ENCODE measurements around the gene STOM. TPM values are rescaled to one million over a fixed set of nuclear protein-coding genes. Genes with fewer than 3 reads are reported as not detected.

STOM gene
- total and polyA plus RNA-seq, 2 of the 8 experiments (the other 6 are each of a cell fraction or from before 2014, with no cell fraction given), result 25.2 to 60.4 TPM

- TF ChIP-seq, protein P1, sequence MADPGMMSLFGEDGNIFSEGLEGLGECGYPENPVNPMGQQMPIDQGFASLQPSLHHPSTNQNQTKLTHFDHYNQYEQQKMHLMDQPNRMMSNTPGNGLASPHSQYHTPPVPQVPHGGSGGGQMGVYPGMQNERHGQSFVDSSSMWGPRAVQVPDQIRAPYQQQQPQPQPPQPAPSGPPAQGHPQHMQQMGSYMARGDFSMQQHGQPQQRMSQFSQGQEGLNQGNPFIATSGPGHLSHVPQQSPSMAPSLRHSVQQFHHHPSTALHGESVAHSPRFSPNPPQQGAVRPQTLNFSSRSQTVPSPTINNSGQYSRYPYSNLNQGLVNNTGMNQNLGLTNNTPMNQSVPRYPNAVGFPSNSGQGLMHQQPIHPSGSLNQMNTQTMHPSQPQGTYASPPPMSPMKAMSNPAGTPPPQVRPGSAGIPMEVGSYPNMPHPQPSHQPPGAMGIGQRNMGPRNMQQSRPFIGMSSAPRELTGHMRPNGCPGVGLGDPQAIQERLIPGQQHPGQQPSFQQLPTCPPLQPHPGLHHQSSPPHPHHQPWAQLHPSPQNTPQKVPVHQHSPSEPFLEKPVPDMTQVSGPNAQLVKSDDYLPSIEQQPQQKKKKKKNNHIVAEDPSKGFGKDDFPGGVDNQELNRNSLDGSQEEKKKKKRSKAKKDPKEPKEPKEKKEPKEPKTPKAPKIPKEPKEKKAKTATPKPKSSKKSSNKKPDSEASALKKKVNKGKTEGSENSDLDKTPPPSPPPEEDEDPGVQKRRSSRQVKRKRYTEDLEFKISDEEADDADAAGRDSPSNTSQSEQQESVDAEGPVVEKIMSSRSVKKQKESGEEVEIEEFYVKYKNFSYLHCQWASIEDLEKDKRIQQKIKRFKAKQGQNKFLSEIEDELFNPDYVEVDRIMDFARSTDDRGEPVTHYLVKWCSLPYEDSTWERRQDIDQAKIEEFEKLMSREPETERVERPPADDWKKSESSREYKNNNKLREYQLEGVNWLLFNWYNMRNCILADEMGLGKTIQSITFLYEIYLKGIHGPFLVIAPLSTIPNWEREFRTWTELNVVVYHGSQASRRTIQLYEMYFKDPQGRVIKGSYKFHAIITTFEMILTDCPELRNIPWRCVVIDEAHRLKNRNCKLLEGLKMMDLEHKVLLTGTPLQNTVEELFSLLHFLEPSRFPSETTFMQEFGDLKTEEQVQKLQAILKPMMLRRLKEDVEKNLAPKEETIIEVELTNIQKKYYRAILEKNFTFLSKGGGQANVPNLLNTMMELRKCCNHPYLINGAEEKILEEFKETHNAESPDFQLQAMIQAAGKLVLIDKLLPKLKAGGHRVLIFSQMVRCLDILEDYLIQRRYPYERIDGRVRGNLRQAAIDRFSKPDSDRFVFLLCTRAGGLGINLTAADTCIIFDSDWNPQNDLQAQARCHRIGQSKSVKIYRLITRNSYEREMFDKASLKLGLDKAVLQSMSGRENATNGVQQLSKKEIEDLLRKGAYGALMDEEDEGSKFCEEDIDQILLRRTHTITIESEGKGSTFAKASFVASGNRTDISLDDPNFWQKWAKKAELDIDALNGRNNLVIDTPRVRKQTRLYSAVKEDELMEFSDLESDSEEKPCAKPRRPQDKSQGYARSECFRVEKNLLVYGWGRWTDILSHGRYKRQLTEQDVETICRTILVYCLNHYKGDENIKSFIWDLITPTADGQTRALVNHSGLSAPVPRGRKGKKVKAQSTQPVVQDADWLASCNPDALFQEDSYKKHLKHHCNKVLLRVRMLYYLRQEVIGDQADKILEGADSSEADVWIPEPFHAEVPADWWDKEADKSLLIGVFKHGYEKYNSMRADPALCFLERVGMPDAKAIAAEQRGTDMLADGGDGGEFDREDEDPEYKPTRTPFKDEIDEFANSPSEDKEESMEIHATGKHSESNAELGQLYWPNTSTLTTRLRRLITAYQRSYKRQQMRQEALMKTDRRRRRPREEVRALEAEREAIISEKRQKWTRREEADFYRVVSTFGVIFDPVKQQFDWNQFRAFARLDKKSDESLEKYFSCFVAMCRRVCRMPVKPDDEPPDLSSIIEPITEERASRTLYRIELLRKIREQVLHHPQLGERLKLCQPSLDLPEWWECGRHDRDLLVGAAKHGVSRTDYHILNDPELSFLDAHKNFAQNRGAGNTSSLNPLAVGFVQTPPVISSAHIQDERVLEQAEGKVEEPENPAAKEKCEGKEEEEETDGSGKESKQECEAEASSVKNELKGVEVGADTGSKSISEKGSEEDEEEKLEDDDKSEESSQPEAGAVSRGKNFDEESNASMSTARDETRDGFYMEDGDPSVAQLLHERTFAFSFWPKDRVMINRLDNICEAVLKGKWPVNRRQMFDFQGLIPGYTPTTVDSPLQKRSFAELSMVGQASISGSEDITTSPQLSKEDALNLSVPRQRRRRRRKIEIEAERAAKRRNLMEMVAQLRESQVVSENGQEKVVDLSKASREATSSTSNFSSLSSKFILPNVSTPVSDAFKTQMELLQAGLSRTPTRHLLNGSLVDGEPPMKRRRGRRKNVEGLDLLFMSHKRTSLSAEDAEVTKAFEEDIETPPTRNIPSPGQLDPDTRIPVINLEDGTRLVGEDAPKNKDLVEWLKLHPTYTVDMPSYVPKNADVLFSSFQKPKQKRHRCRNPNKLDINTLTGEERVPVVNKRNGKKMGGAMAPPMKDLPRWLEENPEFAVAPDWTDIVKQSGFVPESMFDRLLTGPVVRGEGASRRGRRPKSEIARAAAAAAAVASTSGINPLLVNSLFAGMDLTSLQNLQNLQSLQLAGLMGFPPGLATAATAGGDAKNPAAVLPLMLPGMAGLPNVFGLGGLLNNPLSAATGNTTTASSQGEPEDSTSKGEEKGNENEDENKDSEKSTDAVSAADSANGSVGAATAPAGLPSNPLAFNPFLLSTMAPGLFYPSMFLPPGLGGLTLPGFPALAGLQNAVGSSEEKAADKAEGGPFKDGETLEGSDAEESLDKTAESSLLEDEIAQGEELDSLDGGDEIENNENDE (IDR thresholded peaks at IDR 0.05; ENCODE audit: insufficient replicate concordance, low read length), result no peak
- TF ChIP-seq MAFK (IDR thresholded peaks at IDR 0.05; ENCODE audit: low read depth, low read length) (no peak), BCL11A (IDR thresholded peaks at IDR 0.05; ENCODE audit: low read depth in 2 of 2, low read length in 2 of 2) (no peak), MAX (IDR thresholded peaks at IDR 0.05) (no peak), USF2 (IDR thresholded peaks at IDR 0.05; ENCODE audit: low read length) (no peak), EZH2 (IDR thresholded peaks at IDR 0.05; ENCODE audit: low read depth, low read length, severe bottlenecking) (no peak), EGR1 (IDR thresholded peaks at IDR 0.05; ENCODE audit: borderline replicate concordance, low read depth, low read length) (no peak), ZNF274 (IDR thresholded peaks at IDR 0.05; ENCODE audit: borderline replicate concordance, extremely low read depth, low read length) (no peak), GABPA (IDR thresholded peaks at IDR 0.05; ENCODE audit: borderline replicate concordance, insufficient read depth, low read length) (no peak), SIX5 (IDR thresholded peaks at IDR 0.05; ENCODE audit: low read depth, low read length) (no peak), SP2 (IDR thresholded peaks at IDR 0.05; ENCODE audit: low read length) (no peak)
Measured at GRCh38 chr9:121297389-121297788, 72.7 kb downstream of the STOM start (continued).
